GM18951 (cell line): ENCODE data around the gene ACSM5.
"Not testable (repeated sequence)": the region's sequence is repeated elsewhere in the genome, so short reads cannot be mapped to it uniquely, and the experiment has no call there.

Source experiments
- POLR2A ChIP-seq: IDR thresholded peaks from 4 replicates; pipeline ENCODE4 v1.6.1; 2011; ENCODE audit warnings: mild to moderate bottlenecking; ENCODE audit not compliant: insufficient read length, insufficient read depth; ENCODE audit errors: extremely low read depth
- in situ Hi-C: fragments of 300-500 bp; cut with MboI; formaldehyde crosslinking; loops from one replicate; pipeline ENCODE4 v1.12.0; 2022; ENCODE audit warnings: low sequenced_read_pairs, mixed read lengths, inconsistent platforms; ENCODE audit not compliant: unreplicated experiment

The ACSM5 gene

GRCh38 chr16:20441191-20441590 lies 31.9 kb downstream of the ACSM5 start:
- no peak for TF ChIP-seq POLR2A
- in situ Hi-C loops, result loop anchor here (5.0 kb wide), 1 partner anchor 146 kb away; no protein-coding TSS in a partner anchor

GRCh38 chr16:20441859-20442258 lies 32.5 kb downstream of the ACSM5 start:
- in situ Hi-C loops, result loop anchor here (5.0 kb wide), 1 partner anchor 145 kb away; no protein-coding TSS in a partner anchor

- in situ Hi-C loops, result not testable (repeated sequence)
These were observed 37.5 kb downstream of the ACSM5 start for GRCh38 chr16:20446652-20447393.

- in situ Hi-C loops, result not testable (repeated sequence)
These were observed 42.0 kb downstream of the ACSM5 start, which contains the start of gene ACSM2A for GRCh38 chr16:20451364-20451763. Gene ACSM2A (plus strand): TSS chr16:20451521. CDS start chr16:20460115, 8,594 bp downstream.

- in situ Hi-C loops, result not testable (repeated sequence)
These were observed 44.3 kb downstream of the ACSM5 start for GRCh38 chr16:20453633-20454032.

- in situ Hi-C loops, result not testable (repeated sequence)
These were observed 49.9 kb downstream of the ACSM5 start for GRCh38 chr16:20459227-20459626.

- in situ Hi-C loops, result not testable (repeated sequence)
These were observed 51.0 kb downstream of the ACSM5 start for GRCh38 chr16:20460313-20460712.

GRCh38 chr16:20468954-20469353 lies 59.6 kb downstream of the ACSM5 start:
- in situ Hi-C loops, result loop anchor here (5.0 kb wide), 1 partner anchor 88 kb away; no protein-coding TSS in a partner anchor

- in situ Hi-C loops, result loop anchor here (5.0 kb wide), 1 partner anchor 87 kb away; no protein-coding TSS in a partner anchor
These were observed 60.6 kb downstream of the ACSM5 start for GRCh38 chr16:20469930-20470329.

GRCh38 chr16:20470732-20471131 lies 61.4 kb downstream of the ACSM5 start:
- in situ Hi-C loops, result not testable (repeated sequence)

- in situ Hi-C loops, result not testable (repeated sequence)
These were observed 67.9 kb downstream of the ACSM5 start for GRCh38 chr16:20477188-20477744.

- in situ Hi-C loops, result not testable (repeated sequence)
These were observed 74.7 kb downstream of the ACSM5 start for GRCh38 chr16:20483989-20484388.

GRCh38 chr16:20484726-20485125 lies 75.4 kb downstream of the ACSM5 start:
- in situ Hi-C loops, result no loop called here
- TF ChIP-seq POLR2A, result no peak

GRCh38 chr16:20485408-20485807 lies 76.1 kb downstream of the ACSM5 start:
- in situ Hi-C loops, result no loop called here
- TF ChIP-seq POLR2A, result no peak
